NCI-H2171 (cell line): ENCODE measurements around the gene REM1.
"Not testable (repeated sequence)": the region's sequence is repeated elsewhere in the genome, so short reads cannot be mapped to it uniquely, and the experiment has no call there.

Experiments used
- DNase-seq: peaks from one replicate; lab custom pipeline; 2025; lab: John Stamatoyannopoulos, UW

Gene REM1, protein sequence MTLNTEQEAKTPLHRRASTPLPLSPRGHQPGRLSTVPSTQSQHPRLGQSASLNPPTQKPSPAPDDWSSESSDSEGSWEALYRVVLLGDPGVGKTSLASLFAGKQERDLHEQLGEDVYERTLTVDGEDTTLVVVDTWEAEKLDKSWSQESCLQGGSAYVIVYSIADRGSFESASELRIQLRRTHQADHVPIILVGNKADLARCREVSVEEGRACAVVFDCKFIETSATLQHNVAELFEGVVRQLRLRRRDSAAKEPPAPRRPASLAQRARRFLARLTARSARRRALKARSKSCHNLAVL

DNA sequence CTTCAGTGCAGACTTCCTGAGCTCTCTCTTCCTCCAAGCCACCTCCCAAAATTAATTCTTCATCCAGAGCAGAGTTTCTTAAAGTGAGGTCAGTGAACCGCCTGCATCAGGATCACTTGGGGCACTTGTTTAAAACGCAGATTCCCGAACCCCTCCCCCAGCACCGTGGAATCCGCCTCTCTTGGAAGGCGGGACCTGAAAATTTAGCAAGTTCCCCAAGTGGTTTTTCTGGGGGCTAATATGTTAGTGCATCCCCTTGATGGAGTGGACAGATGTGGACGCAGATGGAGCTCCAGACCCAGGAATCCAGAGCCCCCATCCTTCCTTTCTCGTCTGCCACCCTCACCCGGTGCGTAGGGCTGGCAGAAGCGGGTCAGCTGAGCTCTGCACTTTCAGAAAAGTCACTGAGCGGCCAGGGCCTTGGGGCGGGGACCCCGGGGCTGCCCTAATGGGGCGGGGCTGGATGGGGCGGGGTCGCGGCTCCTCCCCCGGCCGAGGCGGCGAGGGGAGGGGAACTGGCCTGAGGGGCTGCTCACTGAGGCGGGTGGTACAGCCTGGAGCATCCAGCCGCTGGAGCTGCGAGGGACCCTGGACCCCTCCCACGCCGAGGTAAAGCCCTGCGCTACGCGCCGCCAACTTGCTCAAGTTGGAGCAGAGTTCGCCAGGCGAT lies at the start of gene REM1, which contains the start of gene DEFB124:
Gene REM1 (plus strand): TSS at position 531 of the 670 bp plus-strand sequence. CDS start 1,158 bp downstream, outside the sequence.
Gene DEFB124 (minus strand): TSS at position 370 of the 670 bp plus-strand sequence. CDS start 2,114 bp downstream, outside the sequence.
- DNase-seq = no peak

DNA sequence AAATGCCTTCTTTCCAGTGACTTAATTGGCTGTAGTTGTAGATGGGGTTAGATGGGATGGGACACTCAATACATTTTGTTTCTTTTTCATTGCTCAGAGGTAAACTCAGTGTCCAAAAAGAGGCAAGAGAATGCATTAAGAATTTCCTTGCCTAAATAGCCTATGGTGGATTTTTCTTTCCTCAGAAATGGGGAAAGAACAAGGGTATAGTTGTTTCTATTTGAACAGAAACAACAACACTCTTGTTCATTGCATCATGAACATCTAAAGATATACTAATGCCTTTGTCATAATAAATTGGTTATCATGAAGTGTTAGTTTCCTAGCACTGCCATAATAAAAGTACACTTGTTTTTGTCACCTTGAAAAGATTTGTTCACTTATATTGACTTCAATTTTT lies 49.3 kb upstream of the REM1 start:
- DNase-seq = no peak

DNA sequence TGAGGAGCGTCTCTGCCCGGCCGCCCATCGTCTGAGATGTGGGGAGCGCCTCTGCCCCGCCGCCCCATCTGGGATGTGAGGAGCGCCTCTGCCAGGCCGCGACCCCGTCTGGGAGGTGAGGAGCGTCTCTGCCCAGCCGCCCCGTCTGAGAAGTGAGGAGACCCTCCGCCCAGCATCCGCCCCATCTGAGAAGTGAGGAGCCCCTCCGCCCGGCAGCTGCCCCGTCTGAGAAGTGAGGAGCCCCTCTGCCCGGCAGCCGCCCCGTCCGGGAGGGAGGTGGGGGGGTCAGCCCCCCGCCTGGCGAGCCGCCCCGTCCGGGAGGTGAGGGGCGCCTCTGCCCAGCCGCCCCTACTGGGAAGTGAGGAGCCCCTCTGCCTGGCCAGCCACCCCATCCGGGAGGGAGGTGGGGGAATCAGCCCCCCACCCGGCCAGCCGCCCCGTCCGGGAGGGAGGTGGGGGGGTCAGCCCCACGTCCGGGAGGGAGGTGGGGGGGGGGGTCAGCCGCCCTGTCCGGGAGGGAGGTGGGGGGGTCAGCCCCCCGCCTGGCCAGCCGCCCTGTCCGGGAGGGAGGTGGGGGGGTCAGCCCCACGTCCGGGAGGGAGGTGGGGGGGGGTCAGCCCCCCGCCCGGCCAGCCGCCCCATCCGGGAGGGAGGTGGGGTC lies 48.1 kb upstream of the REM1 start:
- DNase-seq = not testable (repeated sequence)

DNA sequence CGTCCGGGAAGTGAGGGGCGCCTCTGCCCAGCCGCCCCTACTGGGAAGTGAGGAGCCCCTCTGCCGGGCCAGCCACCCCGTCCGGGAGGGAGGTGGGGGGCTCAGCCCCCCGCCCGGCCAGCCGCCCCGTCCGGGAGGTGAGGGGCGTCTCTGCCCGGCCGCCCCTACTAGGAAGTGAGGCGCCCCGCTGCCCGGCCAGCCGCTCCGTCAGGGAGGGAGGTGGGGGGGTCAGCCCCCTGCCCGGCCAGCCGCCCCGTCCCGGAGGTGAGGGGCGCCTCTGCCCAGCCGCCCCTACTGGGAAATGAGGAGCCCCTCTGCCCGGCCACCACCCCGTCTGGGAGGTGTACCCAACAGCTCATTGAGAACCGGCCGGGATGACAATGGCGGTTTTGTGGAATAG lies 47.5 kb upstream of the REM1 start:
- DNase-seq = not testable (repeated sequence)

DNA sequence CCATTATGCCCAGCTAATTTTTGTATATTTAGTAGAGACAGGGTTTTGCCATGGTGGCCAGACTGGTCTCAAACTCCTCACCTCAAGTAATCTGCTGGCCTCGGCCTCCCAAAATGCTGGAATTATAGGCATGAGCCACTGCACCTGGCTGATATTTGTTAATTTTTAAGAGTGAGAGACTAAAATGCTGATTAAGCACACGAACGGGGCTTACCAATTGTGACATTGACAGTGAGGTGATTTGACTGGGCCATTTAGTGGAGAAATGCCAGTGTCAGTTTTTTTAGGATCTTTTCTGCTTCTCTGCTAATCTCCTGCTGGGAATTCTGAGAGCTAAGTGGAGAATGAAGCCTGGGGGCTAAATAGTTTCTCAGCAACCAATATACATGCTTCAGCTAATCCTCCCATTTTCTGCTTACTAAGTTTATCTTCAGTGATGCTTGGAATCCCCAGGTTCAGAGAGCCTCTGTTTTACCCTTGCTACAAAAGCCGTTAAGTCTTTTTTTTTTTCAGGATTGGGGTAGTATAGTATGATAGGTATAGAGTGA lies 44.4 kb upstream of the REM1 start:
- DNase-seq = no peak

DNA sequence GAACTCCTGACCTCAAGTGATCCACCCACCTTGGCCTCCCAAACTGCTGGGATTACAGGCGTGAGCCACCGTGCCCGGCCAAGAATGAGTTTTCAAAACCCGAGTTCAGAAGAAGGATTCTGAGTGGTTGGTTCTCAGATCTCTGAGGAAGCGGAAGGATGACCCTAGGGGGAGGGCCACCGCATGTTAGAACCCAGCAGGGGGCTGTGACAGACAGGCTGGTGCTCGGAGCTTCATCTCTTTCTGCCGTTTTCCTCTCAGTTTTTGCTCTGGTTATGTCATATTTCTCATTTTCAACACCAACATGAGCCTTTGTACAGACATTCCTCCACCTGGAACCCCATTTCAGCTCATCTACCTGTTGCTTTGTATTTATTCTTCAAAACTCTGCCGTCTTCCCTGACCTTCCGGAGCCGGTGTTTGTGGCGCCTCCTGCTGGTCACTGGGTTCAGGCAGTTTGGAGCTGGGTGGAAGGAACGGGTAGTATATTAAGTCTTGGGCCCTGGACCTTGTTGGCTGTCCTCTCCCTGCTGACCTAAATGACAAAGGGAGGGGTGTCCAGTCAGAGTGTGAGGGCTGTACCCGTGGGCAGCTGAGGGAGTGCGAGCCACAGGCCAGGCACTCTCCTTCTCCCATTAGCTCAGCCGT lies 35.0 kb upstream of the REM1 start, which contains the start of gene DEFB123:
Gene DEFB123 (plus strand): TSS at position 621 of the 648 bp plus-strand sequence. CDS start 67 bp downstream, outside the sequence.
- DNase-seq = no peak

DNA sequence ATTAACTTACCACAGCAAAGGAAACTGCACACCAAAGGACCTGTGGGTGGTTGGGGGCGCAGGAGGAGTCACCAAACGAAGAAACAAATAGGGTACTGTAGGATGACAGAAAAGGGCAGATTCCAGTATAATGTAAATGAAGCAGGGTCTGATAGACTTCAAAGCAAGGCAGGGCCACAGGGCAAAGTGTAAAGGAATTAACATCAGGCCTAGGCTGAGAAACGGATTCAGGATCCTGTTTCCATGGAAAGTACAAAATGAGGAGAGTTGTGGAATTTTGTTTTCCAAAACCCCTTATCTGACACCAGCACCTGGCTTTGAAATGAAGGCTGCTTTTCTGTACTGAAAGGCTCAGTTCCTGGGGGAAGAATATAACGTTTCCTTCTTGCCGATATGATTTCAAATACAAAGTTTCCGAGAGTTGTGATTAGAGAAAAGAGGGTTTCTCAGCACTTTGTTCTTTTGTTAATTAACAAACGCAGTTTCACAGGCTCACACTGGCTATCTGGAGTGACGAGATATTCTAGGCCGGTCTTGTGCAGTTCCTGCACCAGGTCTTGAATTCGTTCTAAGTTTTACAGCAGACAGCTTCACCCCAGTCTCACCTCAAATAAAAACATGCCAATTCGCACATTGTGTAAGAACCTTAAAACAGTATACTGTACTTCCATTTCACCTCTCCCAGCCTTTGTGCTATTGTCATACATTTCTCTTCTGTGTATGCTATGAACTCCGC lies 28.8 kb upstream of the REM1 start:
- no peak for DNase-seq

DNA sequence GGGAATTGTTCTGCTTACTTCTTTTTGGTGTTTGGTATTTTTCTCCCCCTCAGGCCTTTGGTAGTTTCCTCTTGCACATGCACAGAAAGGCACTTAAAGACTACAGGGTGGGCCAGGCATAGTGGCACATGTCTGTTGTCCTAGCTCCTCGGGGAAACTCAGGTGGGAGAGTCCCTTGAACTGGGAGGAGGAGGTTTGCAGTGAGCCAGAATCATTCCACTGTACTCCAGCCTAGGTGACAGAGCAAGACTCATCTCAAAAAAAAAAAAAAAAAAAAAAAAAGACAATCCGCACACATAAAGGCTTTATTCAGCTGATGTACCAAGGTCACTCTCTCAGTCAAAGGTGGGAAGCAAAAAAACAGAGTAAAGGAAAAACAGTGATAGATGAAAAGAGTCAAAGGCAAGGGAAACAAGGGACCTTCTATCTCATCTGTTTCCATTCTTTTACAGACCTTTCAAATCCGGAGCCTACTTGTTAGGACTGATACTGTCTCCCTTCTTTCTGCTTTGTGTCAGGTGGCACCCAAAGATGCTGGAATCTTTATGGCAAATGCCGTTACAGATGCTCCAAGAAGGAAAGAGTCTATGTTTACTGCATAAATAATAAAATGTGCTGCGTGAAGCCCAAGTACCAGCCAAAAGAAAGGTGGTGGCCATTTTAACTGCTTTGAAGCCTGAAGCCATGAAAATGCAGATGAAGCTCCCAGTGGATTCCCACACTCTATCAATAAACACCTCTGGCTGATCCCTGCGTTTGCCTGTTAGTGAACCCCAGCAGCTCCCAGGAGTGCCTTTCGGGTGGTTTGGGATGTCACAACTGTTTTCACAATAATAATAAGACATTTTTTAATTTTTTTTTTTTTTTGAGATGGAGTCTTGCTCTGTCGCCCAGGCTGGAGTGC lies 25.3 kb upstream of the REM1 start:
- no peak for DNase-seq

DNA sequence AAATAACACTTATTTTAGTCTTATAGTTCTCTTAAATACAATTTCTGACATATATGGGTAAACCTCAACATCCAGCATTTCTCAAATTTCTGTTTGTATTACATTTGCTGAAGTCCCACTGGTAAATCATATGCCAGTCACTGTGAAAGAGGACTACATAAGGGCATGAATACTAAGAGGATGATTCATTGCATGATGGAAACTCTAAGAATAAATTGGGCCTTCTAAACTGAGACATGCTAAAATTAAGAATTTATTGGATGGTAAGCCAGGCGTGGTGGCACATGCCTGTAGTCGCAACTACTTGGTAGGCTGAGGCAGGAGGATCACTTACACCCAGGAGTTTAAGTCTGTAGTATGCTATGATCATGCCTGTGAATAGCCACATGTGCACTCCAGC lies 22.5 kb upstream of the REM1 start:
- no peak for DNase-seq

DNA sequence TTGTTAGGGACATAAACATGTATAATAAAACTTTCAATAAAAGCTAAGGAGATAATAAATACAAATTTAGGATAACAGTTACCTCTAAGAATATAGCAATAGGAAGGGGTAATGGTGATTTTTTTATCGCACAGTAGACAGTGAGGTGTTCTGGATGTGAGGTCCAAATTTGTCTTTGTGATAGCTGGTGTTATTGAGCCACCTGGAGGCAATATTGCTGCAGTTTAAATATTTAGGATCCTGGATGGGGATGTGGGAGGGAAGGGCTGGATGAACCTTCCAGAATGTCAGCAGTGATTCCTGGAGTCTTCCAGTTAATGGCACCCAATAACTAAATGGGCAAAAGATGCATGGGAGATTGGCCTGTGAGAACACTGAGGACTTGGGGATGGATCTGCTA lies 20.7 kb upstream of the REM1 start:
- DNase-seq = no peak

DNA sequence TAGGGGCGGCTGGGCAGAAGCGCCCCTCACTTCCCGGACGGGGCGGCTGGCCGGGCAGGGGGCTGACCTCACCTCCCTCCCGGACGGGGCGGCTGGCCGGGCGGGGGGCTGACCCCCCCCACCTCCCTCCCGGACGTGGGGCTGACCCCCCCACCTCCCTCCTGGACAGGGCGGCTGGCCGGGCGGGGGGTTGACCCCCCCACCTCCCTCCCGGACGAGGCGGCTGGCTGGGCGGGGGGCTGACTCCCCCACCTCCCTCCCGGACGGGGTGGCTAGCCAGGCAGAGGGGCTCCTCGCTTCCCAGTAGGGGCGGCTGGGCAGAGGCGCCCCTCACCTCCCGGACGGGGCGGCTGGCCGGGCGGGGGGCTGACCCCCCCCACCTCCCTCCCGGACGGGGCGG lies 4.1 kb upstream of the REM1 start:
- not testable (repeated sequence) for DNase-seq

DNA sequence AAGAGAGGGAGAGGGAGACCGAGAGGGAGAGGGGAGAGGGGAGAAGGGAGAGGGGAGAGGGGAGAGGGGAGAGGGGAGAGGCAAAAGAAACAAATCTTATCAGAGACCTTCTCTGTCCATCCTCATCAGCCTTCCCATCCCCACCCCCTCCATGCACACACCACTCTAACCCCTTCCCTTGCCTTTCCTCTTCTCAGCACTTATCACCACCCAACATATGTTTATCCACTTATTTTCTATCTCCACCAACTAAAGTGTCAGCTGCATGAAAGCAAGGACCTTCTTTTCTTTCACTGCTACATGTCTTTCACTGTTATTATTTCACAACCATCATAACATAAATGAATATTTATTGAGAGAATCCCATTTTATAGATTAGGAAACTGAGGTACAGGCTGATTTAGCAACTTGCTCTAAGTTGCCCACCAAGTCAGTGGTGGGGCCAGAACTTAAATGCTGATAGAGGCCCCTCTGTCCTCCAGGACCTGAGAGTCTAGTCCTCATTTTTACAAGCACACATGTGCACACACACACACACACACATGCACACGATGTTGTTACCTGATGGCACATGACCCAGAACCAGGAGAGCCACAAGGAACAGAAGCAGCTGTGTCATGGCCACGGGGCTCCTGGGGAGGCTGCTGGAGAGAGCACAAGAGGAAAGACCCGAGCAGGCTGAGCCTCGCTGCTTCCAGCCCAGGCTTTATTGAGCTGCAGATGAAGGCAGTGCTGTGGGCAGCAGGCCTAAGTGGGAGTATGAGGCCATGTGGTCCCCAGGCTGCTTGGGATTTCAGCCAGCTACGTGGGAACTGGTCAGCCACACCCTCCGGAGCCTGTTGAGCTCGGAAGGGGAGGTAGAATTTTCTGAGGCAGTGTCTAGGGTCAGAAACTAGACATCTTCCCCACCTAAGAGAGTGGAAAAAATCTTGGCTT lies 2.4 kb upstream of the REM1 start:
- no peak for DNase-seq

DNA sequence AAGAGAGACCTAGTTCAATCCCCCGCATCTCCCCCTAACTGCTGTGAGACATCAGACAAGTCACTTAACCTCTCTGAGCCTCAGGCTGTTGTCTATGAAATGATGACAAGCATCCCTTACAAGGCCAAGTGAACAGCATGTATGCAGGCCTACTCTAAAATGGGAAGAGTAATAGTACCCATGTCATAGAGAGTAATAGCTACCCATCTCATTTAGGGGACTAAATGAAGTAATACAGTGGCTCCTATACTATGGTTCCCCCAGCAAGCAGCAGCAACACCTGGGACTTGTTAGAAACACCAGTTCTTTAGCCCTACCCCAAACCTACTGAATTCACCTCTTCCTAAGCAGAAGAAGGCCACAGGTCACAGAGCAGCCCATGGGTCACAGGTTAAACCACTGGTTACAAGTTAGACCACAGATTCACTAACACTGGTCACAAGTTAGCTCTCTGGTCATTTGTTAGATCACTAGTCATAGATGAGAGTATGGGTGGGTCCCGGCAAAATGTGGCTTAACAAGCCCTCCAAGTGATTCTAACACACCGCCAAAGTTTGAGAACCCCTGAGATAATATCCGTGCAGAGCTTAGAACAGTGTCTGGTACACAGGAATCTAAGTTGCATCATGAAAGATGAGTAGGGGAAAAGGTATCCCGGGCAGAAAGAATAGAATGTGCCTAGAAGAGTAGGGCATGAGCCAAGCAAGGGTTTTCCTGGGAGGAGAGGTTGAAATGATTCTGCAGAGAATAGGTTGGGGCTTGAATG lies 1.6 kb upstream of the REM1 start:
- no peak for DNase-seq

DNA sequence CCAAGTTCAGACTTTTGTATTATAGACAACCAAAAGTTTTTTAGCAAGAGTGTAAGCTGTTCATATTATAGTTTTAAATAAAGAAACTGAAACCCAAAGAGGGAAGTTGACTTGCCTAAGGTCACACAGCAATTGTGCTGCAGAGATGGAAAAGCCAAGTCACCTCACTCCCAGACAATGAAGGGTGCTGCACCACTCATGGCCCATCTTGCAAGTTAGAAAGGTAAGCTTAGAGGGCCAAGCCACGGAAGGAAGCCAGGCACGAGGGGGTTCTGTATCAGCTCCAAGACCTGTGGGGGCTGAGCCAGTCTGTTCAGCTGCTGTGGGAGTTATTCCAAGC lies 1.0 kb upstream of the REM1 start:
- no peak for DNase-seq

DNA sequence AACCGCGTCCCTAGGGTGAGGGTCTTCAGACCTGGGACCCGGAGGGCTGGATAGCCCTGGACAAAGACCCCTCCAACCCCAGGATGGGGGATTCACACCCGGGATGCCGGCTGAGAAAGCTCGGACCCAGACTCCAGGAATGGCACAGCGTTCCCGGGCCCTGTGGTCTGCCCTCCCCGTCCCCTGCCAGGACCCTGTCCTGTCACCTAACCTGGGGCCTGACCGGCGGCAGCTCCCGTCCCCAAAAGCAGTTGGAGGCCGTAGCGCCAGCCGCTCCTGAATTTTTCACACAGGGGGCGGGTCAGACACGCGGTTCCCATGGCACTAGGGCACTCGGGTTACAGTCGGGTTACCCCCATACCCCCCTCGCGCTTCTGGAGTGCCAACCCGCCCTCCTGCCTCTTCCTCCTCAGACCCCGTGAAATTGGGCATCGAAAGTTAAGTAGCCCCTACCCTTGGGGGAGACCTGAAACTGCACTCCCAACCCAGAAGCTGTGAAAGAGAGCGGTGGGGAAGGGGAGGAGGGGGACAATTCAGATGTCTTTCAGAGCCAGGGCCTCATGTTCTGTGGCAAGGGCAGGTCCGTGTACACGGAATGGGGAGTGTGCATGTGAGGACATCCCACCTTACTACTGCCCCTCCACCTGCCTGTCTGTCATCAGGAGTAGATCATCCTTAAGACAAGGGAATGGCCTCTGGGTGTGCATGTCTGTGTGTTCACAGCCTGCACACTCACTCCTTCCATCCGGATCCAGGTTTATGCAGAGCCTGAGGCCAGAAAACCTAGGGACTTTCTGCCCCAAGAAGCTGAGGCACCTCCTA lies 595 bp downstream of the REM1 start:
- no peak for DNase-seq

DNA sequence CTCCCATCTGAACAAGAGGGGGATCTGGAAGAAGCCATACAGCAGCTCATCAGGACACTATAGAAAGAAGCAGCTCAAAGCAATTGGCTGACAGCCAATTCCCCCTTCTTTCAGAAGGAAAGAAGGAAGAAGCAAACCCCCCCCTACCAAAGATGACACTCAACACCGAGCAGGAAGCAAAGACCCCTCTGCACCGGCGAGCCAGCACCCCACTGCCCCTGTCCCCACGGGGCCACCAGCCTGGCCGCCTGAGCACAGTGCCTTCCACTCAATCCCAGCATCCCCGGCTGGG lies 1.2 kb downstream of the REM1 start:
- no peak for DNase-seq

DNA sequence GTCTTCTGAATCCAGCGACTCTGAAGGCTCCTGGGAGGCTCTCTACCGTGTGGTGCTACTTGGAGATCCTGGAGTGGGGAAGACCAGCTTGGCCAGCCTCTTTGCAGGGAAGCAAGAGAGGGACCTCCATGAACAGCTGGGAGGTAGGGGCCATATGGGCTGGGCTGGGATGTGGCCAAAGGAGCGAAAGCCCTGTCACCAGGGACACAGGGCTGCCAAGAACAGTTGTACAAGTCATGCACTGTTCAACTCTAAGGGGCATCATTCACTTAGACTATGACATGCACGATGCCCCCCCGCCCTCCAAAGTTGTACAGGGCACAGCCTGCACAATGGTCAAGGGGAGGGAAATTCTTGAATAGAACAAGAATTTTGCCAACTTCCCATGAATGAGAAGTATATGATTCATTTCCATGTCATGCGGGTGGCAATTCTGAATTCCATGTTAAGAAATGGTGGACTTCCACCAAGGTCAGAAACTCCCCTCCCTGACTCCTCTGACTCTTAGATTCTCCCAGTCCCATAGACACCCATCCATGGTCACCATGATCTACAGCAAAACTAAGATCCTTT lies 1.6 kb downstream of the REM1 start:
- no peak for DNase-seq

DNA sequence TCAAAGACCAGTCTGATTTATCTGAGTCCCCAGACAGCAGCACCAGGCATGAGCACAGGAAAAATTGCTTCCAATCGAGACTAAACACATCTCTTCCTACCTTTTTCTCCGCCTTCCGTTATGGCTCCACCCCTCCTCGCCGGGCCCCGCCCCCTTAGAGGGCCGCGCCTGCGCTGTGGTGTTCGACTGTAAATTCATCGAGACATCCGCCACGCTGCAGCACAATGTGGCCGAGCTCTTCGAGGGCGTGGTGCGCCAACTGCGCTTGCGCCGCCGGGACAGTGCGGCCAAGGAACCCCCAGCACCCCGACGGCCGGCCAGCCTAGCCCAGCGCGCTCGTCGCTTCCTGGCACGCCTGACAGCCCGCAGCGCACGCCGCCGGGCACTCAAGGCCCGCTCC lies 8.9 kb downstream of the REM1 start:
- no peak for DNase-seq
